HCT116 (cell line): ENCODE measurements around the gene CROCC. TPM values are rescaled to one million over a fixed set of nuclear protein-coding genes. Genes with fewer than 3 reads are reported as not detected.

Experiments
- ATAC-seq: fragments of 200-7000 bp; cut with Tn5 transposase; 2 replicates; pipeline ENCODE4 v1.9.1; 2020; ENCODE audit warnings: mild to moderate bottlenecking, moderate library complexity
- BruUV-seq: library from RNA; stranded (reverse); fragments of 400-500 nt; replicated peaks from 2 replicates; lab custom pipeline; 2021; lab: Mats Ljungman, UMichigan
- CTCF ChIA-PET: fragments of 300-600 bp; sonication (Branson Sonifier 250); formaldehyde crosslinking; loops from one replicate; lab custom pipeline; 2021; ENCODE audit warnings: antibody characterized with exemption; lab: Charles Lee
- POLR2A ChIA-PET: fragments of 300-600, 350-600 bp; sonication (Branson Sonifier 250); formaldehyde crosslinking; loops from one replicate; lab custom pipeline; 2021; ENCODE audit warnings: antibody characterized with exemption; lab: Charles Lee
- RAD21 ChIA-PET, 2 experiments: fragments of 300-600 bp; sonication (Branson Sonifier 250); formaldehyde crosslinking; loops; one replicate each; lab custom pipeline; 2023; ENCODE audit warnings: low total read pairs in 2 of 2; ENCODE audit not compliant: uncharacterized antibody in 2 of 2, unreplicated experiment in 2 of 2, low non-redundant PET in 1 of 2; lab: Charles Lee
- DNase-seq: peaks from one replicate; pipeline ENCODE4 v3.0.0-alpha.2; 2010; ENCODE audit warnings: low read depth, low spot score
- H2AFZ ChIP-seq: fragments of 200-600 bp; shearing (Covaris generic), sonication (generic); 2 replicates; pipeline ENCODE4 v1.6.1; 2017; ENCODE audit warnings: low read depth, mixed run types, mixed read lengths, antibody characterized with exemption, low read length; ENCODE audit not compliant: poor library complexity, severe bottlenecking
- H3K27ac ChIP-seq: 2 replicates; pipeline ENCODE4 v1.5.1; 2012; ENCODE audit warnings: low read depth, low read length
- H3K27me3 ChIP-seq: fragments of 200-600 bp; sonication (generic); 2 replicates; pipeline ENCODE4 v1.6.1; 2016; ENCODE audit warnings: mixed run types, low read length, mixed read lengths; ENCODE audit not compliant: insufficient read depth
- H3K36me3 ChIP-seq, 2 experiments: fragments of 200-500 bp in 1 of 2; fragments of 200-600 bp in 1 of 2; sonication (Bioruptor generic) in 1 of 2; sonication (generic) in 1 of 2; 2 replicates each; pipeline versions ENCODE4 v1.5.1 to v1.6.1; 2014 to 2016; ENCODE audit warnings: low read length in 2 of 2, inconsistent platforms in 1 of 2, mixed read lengths in 1 of 2, mixed run types in 1 of 2; ENCODE audit not compliant: insufficient read depth in 2 of 2, control insufficient read depth in 1 of 2
- H3K4me1 ChIP-seq, 2 experiments: fragments of 200-600 bp in 1 of 2; sonication (generic) in 1 of 2; 2 replicates each; pipeline versions ENCODE4 v1.5.1 to v1.6.1; 2012 to 2017; ENCODE audit warnings: low read length in 2 of 2, inconsistent platforms in 1 of 2, mild to moderate bottlenecking in 1 of 2, mixed read lengths in 1 of 2, mixed run types in 1 of 2, moderate library complexity in 1 of 2; ENCODE audit not compliant: insufficient read depth in 2 of 2, control insufficient read depth in 1 of 2
- H3K4me2 ChIP-seq: fragments of 200-600 bp; sonication (generic); 2 replicates; pipeline ENCODE4 v1.6.1; 2017; ENCODE audit warnings: mixed run types, low read length, mixed read lengths
- H3K4me3 ChIP-seq, 2 experiments: fragments of 200-600 bp in 1 of 2; sonication (generic) in 1 of 2; replicated peaks in 1 of 2; 2 replicates each; pipeline ENCODE4 v1.5.1; 2011 to 2016; ENCODE audit warnings: low read length in 2 of 2, control low read depth in 1 of 2, low read depth in 1 of 2, mild to moderate bottlenecking in 1 of 2, mixed read lengths in 1 of 2, mixed run types in 1 of 2
- H3K79me2 ChIP-seq: fragments of 200-600 bp; sonication (generic); 2 replicates; pipeline ENCODE4 v1.6.1; 2017; ENCODE audit warnings: mild to moderate bottlenecking, mixed run types, low read length, moderate library complexity, mixed read lengths; ENCODE audit not compliant: insufficient read depth
- H3K9ac ChIP-seq: fragments of 200-600 bp; sonication (generic); 2 replicates; pipeline ENCODE4 v1.6.1; 2016; ENCODE audit warnings: low read length, mixed read lengths
- H3K9me2 ChIP-seq: fragments of 200-600 bp; sonication (generic), shearing (Covaris generic); 2 replicates; pipeline ENCODE4 v1.6.1; 2017; ENCODE audit warnings: mixed run types, mild to moderate bottlenecking, moderate library complexity; ENCODE audit not compliant: insufficient read depth
- H3K9me3 ChIP-seq, 2 experiments: fragments of 200-500 bp in 1 of 2; fragments of 200-600 bp in 1 of 2; sonication (Bioruptor generic) in 1 of 2; sonication (generic) in 1 of 2; 2 replicates each; pipeline ENCODE4 v1.6.1; 2014 to 2017; ENCODE audit warnings: low read length in 2 of 2, mixed read lengths in 2 of 2, inconsistent platforms in 1 of 2, low read depth in 1 of 2, mild to moderate bottlenecking in 1 of 2, mixed run types in 1 of 2, moderate library complexity in 1 of 2; ENCODE audit not compliant: control insufficient read depth in 1 of 2, insufficient read depth in 1 of 2
- H4K20me1 ChIP-seq: fragments of 200-600 bp; sonication (generic), shearing (Covaris generic); 2 replicates; pipeline ENCODE4 v1.6.1; 2017; ENCODE audit warnings: mixed run types, mild to moderate bottlenecking, moderate library complexity; ENCODE audit not compliant: insufficient read depth
- CBX3 ChIP-seq: IDR thresholded peaks from 2 replicates; pipeline ENCODE4 v1.6.1; 2012; ENCODE audit warnings: low read depth
- EGR1 ChIP-seq: IDR thresholded peaks from 2 replicates; pipeline ENCODE4 v1.6.1; 2012; ENCODE audit warnings: low read depth
- ELF1 ChIP-seq: IDR thresholded peaks from 2 replicates; pipeline ENCODE4 v1.6.1; 2012; ENCODE audit warnings: low read depth, borderline replicate concordance
- EZH2 ChIP-seq: fragments of 200-600 bp; sonication (generic); IDR thresholded peaks from 2 replicates; pipeline ENCODE4 v1.6.1; 2017; ENCODE audit warnings: antibody characterized with exemption, mixed run types
- FOSL1 ChIP-seq: IDR thresholded peaks from 2 replicates; pipeline ENCODE4 v1.6.1; 2012; ENCODE audit warnings: low read depth
- POLR2AphosphoS5 ChIP-seq: IDR thresholded peaks from 2 replicates; pipeline ENCODE4 v1.6.1; 2011; ENCODE audit warnings: mild to moderate bottlenecking, low read depth, low read length, moderate library complexity
- intact Hi-C: fragments of 100-400 bp; cut with micrococcal nuclease; formaldehyde crosslinking; loops from 2 replicates; pipeline ENCODE4 v1.10.0; 2022
- total RNA-seq: library from RNA; stranded (reverse); gene quantifications from one replicate; pipeline ENCODE4 v1.2.1, GENCODE V29; 2021; ENCODE audit not compliant: unreplicated experiment
- TF ChIP-seq, protein P1 (sequence below): IDR thresholded peaks from 2 replicates; pipeline ENCODE4 v1.6.1; 2011; ENCODE audit warnings: mild to moderate bottlenecking, low read length, moderate library complexity; ENCODE audit not compliant: insufficient replicate concordance; ENCODE audit errors: extremely low read depth
- TF ChIP-seq, protein P2 (sequence below), 3 experiments: fragments of 200-600 bp in 1 of 3; sonication (generic) in 1 of 3; IDR thresholded peaks in 2 of 3; conservative IDR thresholded peaks in 1 of 3; 2 replicates each; pipeline ENCODE4 v1.5.1; 2012 to 2017; ENCODE audit warnings: low read depth in 2 of 3, low read length in 2 of 3, antibody characterized with exemption in 1 of 3, borderline replicate concordance in 1 of 3, control low read depth in 1 of 3, mild to moderate bottlenecking in 1 of 3, mixed read lengths in 1 of 3, mixed run types in 1 of 3, moderate library complexity in 1 of 3; ENCODE audit not compliant: insufficient read depth in 1 of 3

CROCC gene
- total RNA-seq, 1 experiment from 2014 or later = 30.1 TPM

DNA sequence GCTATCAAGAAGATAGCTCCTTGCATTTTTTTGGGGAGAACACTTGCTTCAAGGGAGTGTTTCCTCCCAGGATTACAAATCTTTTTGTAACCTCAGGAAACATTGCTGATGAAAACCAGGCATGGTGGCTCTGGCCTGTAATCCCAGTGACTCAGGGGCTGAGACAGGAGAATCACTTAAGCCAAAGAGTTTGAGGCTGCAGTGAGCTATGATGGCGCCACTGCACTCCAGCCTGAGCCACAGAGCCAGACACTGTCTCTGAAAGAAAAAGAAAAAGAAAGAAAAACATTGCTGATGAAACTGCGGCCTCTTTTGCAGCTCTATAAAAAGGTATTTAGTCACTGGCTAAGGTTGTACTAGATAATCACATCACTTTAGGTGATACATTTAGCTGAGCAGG, 18.7 kb upstream of the CROCC start:
- no TSS peak for BruUV-seq
- CTCF ChIA-PET = interaction anchor here (1.9 kb wide), 1 partner anchor 282 kb away, joined by 11 read pairs; no protein-coding TSS in a partner anchor
- peaks cover 22 to 52% of the 10 kb centered on the region in 2 experiments for H3K4me1 ChIP-seq

More for the DNA sequence above, 18.7 kb upstream of the CROCC start:
- intact Hi-C loops = no loop called here
- peak overlapping the region; percentile 39 for H2AFZ ChIP-seq
- H3K9me3 ChIP-seq = no peaks in the 10 kb centered on the region
- H3K36me3 ChIP-seq = no peaks in the 10 kb centered on the region
- no peaks in the 10 kb centered on the region for H3K79me2 ChIP-seq
- no peaks in the 10 kb centered on the region for H3K9me2 ChIP-seq
- no peak overlapping the region for H3K4me3 ChIP-seq
- H3K4me2 ChIP-seq = peak overlapping the region; percentile 87
- no peaks in the 10 kb centered on the region for H3K27me3 ChIP-seq
- POLR2A ChIA-PET = interaction anchor here (3.8 kb wide), 1 partner anchor 281 kb away, joined by 41 read pairs; no protein-coding TSS in a partner anchor
- peak overlapping the region; percentile 74 for H3K9ac ChIP-seq
- DNase-seq (no peak), ATAC-seq (no peak)
- TF ChIP-seq, protein P1, sequence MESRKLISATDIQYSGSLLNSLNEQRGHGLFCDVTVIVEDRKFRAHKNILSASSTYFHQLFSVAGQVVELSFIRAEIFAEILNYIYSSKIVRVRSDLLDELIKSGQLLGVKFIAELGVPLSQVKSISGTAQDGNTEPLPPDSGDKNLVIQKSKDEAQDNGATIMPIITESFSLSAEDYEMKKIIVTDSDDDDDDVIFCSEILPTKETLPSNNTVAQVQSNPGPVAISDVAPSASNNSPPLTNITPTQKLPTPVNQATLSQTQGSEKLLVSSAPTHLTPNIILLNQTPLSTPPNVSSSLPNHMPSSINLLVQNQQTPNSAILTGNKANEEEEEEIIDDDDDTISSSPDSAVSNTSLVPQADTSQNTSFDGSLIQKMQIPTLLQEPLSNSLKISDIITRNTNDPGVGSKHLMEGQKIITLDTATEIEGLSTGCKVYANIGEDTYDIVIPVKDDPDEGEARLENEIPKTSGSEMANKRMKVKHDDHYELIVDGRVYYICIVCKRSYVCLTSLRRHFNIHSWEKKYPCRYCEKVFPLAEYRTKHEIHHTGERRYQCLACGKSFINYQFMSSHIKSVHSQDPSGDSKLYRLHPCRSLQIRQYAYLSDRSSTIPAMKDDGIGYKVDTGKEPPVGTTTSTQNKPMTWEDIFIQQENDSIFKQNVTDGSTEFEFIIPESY = no peak
- TF ChIP-seq ELF1 = no peak
- TF ChIP-seq, protein P2, sequence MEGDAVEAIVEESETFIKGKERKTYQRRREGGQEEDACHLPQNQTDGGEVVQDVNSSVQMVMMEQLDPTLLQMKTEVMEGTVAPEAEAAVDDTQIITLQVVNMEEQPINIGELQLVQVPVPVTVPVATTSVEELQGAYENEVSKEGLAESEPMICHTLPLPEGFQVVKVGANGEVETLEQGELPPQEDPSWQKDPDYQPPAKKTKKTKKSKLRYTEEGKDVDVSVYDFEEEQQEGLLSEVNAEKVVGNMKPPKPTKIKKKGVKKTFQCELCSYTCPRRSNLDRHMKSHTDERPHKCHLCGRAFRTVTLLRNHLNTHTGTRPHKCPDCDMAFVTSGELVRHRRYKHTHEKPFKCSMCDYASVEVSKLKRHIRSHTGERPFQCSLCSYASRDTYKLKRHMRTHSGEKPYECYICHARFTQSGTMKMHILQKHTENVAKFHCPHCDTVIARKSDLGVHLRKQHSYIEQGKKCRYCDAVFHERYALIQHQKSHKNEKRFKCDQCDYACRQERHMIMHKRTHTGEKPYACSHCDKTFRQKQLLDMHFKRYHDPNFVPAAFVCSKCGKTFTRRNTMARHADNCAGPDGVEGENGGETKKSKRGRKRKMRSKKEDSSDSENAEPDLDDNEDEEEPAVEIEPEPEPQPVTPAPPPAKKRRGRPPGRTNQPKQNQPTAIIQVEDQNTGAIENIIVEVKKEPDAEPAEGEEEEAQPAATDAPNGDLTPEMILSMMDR (IDR thresholded peaks at IDR 0.05 in 2 of 3, conservative IDR thresholded peaks at IDR 0.05 in 1 of 3; ENCODE audit: borderline replicate concordance in 1 of 3, insufficient read depth in 1 of 3, low read depth in 2 of 3, low read length in 2 of 3) = no peak
- TF ChIP-seq POLR2AphosphoS5 = no peak
- TF ChIP-seq EZH2 = no peak
- no peak for TF ChIP-seq EGR1
- no peak for TF ChIP-seq FOSL1
- TF ChIP-seq CBX3 = no peak
- peak overlapping the region; percentile 89; the same call in 1 of the 2 replicates for H3K27ac ChIP-seq
- RAD21 ChIA-PET = no interaction called here
- H4K20me1 ChIP-seq = no peaks in the 10 kb centered on the region
